ENCODE data around the gene FBXW11. TPM values are rescaled to one million over a fixed set of nuclear protein-coding genes. Genes with fewer than 3 reads are reported as not detected.

Gene FBXW11
- total and polyA plus RNA-seq, 12 donors = 5.3 to 108 (median 76.6) TPM

DNA sequence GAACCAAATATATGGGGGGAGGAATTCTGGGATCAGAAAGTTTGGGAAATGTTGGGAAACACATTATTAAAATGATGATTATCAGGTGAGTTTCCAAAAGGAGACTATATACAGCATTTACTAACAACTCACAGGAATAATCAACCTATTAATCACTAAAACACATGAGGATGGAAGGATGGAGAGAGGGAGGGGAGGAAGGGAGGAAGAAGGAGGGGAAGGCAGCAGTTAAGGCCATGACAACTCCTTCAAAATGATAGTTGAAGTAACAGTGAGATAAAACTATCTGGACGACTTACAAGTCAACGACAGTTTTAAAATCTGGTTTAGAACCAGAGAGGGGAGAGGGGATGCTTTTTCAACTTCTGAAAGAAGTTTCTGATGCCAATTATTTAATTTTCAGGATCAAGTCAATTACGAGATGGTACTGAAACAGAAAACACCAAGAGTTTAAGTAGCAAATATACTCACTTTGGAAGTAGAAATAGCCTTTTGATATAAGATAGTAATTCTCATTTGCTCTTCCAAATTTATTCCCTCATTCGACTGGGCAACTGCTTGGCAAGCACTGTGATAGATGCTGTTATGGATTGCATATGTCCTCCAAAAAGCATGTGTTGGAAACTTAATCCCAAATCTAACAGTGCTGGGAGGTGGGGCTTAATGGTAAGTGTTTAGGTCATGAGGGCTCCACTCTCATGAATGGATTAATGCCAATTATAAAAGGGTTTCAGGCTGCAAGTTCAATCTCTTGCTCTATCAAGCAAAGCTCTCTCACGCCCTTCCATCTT, 30.4 kb downstream of the FBXW11 start:
- no peaks in the 10 kb centered on the region for H3K27me3 ChIP-seq
- WGBS, 2 donors = 57 to 58% methylated on average over 5 of the region's 5 CpGs
- H3K27ac ChIP-seq = no peak overlapping the region
- intact Hi-C loops (cut with DNase I) = no loop called here
- ATAC-seq (no peak), DNase-seq (no peak)
- H3K9me3 ChIP-seq = peaks cover 0 to 29% (median 18%) of the 10 kb centered on the region in 11 donors
- H3K4me1 ChIP-seq = peaks cover 0 to 39% (median 31%) of the 10 kb centered on the region in 9 donors
- peaks cover 0 to 10% (median 0%) of the 10 kb centered on the region in 9 donors for H3K36me3 ChIP-seq
- H3K4me3 ChIP-seq = no peak overlapping the region
- TF ChIP-seq, protein P1, sequence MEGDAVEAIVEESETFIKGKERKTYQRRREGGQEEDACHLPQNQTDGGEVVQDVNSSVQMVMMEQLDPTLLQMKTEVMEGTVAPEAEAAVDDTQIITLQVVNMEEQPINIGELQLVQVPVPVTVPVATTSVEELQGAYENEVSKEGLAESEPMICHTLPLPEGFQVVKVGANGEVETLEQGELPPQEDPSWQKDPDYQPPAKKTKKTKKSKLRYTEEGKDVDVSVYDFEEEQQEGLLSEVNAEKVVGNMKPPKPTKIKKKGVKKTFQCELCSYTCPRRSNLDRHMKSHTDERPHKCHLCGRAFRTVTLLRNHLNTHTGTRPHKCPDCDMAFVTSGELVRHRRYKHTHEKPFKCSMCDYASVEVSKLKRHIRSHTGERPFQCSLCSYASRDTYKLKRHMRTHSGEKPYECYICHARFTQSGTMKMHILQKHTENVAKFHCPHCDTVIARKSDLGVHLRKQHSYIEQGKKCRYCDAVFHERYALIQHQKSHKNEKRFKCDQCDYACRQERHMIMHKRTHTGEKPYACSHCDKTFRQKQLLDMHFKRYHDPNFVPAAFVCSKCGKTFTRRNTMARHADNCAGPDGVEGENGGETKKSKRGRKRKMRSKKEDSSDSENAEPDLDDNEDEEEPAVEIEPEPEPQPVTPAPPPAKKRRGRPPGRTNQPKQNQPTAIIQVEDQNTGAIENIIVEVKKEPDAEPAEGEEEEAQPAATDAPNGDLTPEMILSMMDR (IDR thresholded peaks at IDR 0.05) = no peak

DNA sequence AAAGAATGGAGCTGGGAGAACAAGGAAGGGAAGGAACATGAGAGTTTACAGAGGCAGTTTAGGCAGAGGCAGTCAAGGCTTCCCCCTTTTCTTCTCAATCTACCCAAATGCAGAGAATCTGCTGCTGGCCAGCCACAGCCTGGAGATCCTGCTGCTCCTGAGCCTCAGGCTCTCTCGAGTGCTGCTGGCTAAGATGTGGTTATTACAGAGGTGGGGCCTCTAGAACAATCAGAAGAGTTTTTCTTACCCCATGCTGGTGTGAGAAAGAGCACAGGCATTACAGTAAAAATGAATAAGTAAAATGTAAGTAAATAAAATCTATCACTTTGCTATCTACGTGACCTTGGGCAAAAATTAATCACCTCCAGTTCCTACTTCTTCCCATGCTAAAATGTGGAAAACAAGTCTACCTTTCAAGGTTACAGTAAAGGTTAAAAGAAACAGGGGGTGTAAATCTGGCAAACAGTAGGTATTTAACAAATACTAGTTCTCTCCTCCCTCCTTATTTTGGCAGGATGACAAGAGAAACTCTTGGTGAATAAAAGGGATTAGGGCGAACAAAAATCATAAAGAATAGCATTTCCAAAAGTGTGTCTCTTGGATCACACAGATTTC, 31.1 kb downstream of the FBXW11 start:
- intact Hi-C loops (cut with DNase I) = no loop called here
- no peak for DNase-seq
- H3K36me3 ChIP-seq = peaks cover 0 to 10% (median 0%) of the 10 kb centered on the region in 9 donors
- 68 to 71% methylated on average over 3 of the region's 3 CpGs for WGBS, 2 donors
- no peak for ATAC-seq
- TF ChIP-seq, protein P1 (IDR thresholded peaks at IDR 0.05) = no peak
- H3K4me1 ChIP-seq = peaks cover 0 to 42% (median 31%) of the 10 kb centered on the region in 9 donors
- peaks cover 0 to 22% (median 16%) of the 10 kb centered on the region in 11 donors for H3K9me3 ChIP-seq
- no peak overlapping the region for H3K4me3 ChIP-seq
- no peak overlapping the region for H3K27ac ChIP-seq
- no peaks in the 10 kb centered on the region for H3K27me3 ChIP-seq

DNA sequence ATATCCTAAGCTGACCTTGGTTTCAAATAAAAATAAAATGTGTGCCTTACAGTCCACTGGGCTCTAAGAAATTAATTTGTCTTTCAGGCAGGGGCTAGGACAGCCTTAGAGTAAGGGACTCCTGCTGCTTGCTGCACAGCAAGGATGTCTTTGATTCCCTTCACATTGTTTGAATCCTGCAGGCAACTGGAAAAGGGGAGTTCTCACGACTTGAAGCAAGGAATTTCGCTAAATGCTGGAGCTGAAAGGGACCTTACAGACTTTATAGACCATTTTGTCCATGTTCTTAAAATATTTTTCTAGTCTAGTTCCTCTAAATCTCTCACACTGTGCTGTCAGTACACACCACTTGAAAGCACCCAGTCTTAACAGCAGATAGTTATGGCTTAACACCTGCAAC, 35.6 kb downstream of the FBXW11 start:
- TF ChIP-seq, protein P1 (IDR thresholded peaks at IDR 0.05) = no peak
- Histone ChIP-seq H3K36me3 (no peaks in the 10 kb centered on the region), H3K27ac (no peak overlapping the region), H3K4me3 (no peak overlapping the region), H3K9me3 (no peaks in the 10 kb centered on the region), H3K27me3 (no peaks in the 10 kb centered on the region), H3K4me1 (peaks cover 2 to 51% (median 35%) of the 10 kb centered on the region in 9 donors)
- 88 to 91% methylated on average over 2 of the region's 2 CpGs for WGBS, 2 donors
- DNase-seq = no peak
- ATAC-seq = no peak
- intact Hi-C loops (cut with DNase I) = no loop called here

DNA sequence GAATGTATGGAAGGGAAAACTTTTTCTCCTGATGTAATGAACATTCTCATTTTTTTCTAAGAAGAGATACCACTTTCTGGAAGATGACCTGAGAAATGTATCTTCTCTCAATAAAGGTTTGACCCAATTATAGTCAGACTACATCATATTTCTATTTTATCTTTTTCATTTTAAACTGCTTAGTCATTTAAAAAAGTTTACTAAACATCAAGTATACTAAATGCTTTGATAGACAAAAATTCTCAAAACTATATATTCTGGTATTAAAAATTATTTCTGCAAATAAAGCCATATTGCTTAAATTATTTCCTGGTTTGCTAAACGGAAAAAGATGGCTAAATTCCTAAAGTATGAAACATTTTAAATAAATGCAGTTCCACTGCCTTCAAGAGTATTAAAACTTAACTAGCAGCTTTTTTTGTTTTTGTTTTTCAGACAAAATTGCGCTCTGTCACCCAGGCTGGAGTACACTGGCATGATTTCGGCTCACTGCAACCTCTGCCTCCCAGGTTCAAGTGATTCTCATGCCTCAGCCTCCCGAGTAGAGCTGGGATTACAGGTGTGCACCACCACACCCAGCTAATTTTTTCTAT, 37.1 kb downstream of the FBXW11 start:
- Histone ChIP-seq H3K36me3 (no peaks in the 10 kb centered on the region), H3K9me3 (no peaks in the 10 kb centered on the region), H3K27ac (no peak overlapping the region), H3K27me3 (no peaks in the 10 kb centered on the region), H3K4me1 (peaks cover 2 to 54% (median 36%) of the 10 kb centered on the region in 9 donors), H3K4me3 (no peak overlapping the region)
- intact Hi-C loops (cut with DNase I) = no loop called here
- no peak for ATAC-seq
- TF ChIP-seq, protein P1 (IDR thresholded peaks at IDR 0.05) = no peak
- DNase-seq = no peak
- WGBS, 2 donors = 91 to 94% methylated on average over 4 of the region's 4 CpGs

All from heart right ventricle (tissue), 16 donors.